Measurements from ENCODE around the gene TBL1XR1. TPM values are rescaled to one million over a fixed set of nuclear protein-coding genes. Genes with fewer than 3 reads are reported as not detected.

The TBL1XR1 gene
- total and polyA plus RNA-seq, 2 experiments from 2014 or later = 30.2 to 165 TPM

DNA sequence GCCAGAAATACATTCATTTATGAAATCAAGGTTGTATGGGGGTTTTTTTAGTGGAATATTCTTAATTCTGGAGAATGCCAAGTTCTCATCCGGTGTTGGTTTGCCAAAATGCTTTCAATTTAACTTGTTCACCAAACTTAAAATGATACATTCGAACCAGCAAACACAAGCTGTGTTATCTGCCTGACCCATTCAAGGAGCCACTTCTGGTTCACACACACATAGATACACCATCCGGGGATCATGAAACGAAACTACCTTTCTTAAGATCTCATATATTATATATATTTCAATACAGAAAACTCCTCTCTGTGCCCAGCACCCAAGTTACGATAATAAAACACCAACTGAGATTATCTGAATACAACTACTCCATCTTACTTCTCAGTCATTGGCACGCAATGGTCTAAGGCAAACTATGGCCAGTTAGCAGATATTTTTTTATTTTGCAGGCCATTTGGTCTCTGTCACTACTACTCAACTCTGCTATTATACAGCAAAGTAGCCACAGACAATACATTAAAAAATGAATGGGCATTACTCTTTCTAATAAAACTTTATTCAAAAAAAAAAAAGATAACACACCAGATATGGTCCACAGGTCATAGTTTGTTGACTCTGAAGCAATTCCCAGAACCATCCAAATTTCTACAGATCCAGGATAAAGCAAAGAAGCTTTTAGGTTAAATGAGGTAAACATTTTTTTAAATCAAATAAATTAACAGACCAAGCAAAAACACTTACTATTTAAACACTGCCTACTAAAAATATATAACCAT, 89.6 kb downstream of the TBL1XR1 start:
- 94% methylated on average over 6 of the region's 6 CpGs for WGBS (ENCODE audit: low lambda C conversion rate, missing lambda C conversion rate)
- H3K4me2 ChIP-seq = no peak overlapping the region
- TF ChIP-seq, protein P1, sequence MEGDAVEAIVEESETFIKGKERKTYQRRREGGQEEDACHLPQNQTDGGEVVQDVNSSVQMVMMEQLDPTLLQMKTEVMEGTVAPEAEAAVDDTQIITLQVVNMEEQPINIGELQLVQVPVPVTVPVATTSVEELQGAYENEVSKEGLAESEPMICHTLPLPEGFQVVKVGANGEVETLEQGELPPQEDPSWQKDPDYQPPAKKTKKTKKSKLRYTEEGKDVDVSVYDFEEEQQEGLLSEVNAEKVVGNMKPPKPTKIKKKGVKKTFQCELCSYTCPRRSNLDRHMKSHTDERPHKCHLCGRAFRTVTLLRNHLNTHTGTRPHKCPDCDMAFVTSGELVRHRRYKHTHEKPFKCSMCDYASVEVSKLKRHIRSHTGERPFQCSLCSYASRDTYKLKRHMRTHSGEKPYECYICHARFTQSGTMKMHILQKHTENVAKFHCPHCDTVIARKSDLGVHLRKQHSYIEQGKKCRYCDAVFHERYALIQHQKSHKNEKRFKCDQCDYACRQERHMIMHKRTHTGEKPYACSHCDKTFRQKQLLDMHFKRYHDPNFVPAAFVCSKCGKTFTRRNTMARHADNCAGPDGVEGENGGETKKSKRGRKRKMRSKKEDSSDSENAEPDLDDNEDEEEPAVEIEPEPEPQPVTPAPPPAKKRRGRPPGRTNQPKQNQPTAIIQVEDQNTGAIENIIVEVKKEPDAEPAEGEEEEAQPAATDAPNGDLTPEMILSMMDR (IDR thresholded peaks at IDR 0.05; ENCODE audit: poor library complexity) = no peak
- no peak for TF ChIP-seq EZH2phosphoT487 (IDR thresholded peaks at IDR 0.05; ENCODE audit: low read depth, severe bottlenecking, unreplicated experiment)
- no peak for TF ChIP-seq EZH2 (IDR thresholded peaks at IDR 0.05; ENCODE audit: borderline replicate concordance)

DNA sequence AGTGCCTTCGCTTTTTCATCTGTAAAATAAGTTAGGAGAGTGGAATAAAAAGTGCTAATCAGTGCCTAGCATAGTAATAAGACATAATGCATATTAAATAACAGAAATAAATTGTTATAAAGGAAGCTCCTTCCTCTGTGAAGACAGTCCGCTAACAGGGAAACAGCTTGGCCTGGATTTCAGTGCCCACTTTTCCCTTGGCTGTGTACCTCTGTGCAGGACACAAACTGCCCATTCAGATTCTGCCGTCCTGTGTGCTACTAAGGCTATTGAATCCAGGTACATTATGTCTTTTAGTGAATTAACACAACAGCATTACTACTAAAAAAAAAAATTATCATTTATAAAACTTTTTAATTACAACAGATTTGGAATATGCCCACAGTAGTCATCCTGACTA, 90.7 kb downstream of the TBL1XR1 start:
- WGBS (ENCODE audit: low lambda C conversion rate, missing lambda C conversion rate) = 87% methylated on average over 3 of the region's 3 CpGs
- peaks cover 31% of the 10 kb centered on the region for H3K4me1 ChIP-seq (ENCODE audit: insufficient read depth)
- no peak for DNase-seq (ENCODE audit: low spot score)
- H2AFZ ChIP-seq = no peak overlapping the region
- peaks cover 100% of the 10 kb centered on the region for H3K79me2 ChIP-seq
- H3K9me3 ChIP-seq (ENCODE audit: low read depth) = no peaks in the 10 kb centered on the region
- H3K9me2 ChIP-seq (replicated peaks; ENCODE audit: insufficient read depth) = no peaks in the 10 kb centered on the region
- H3K4me3 ChIP-seq = no peak overlapping the region
- no peaks in the 10 kb centered on the region for H3K36me3 ChIP-seq (replicated peaks; ENCODE audit: insufficient read depth, low read depth)
- H3K27ac ChIP-seq = no peak overlapping the region
- no peaks in the 10 kb centered on the region for H3K27me3 ChIP-seq
- no peak overlapping the region for H3K4me2 ChIP-seq
- TF ChIP-seq, protein P1 (IDR thresholded peaks at IDR 0.05; ENCODE audit: poor library complexity) = no peak
- TF ChIP-seq EZH2 (IDR thresholded peaks at IDR 0.05; ENCODE audit: borderline replicate concordance) (no peak), EZH2phosphoT487 (IDR thresholded peaks at IDR 0.05; ENCODE audit: low read depth, severe bottlenecking, unreplicated experiment) (no peak)
- H4K20me1 ChIP-seq (ENCODE audit: insufficient read depth, poor library complexity, severe bottlenecking) = peaks cover 96% of the 10 kb centered on the region

More for the DNA sequence above, 89.6 kb downstream of the TBL1XR1 start:
- no peak overlapping the region for H2AFZ ChIP-seq
- DNase-seq (ENCODE audit: low spot score) = no peak
- peaks cover 100% of the 10 kb centered on the region for H3K79me2 ChIP-seq
- no peak overlapping the region for H3K4me3 ChIP-seq
- no peaks in the 10 kb centered on the region for H3K9me3 ChIP-seq (ENCODE audit: low read depth)
- H3K36me3 ChIP-seq (replicated peaks; ENCODE audit: insufficient read depth, low read depth) = no peaks in the 10 kb centered on the region
- peaks cover 95% of the 10 kb centered on the region for H4K20me1 ChIP-seq (ENCODE audit: insufficient read depth, poor library complexity, severe bottlenecking)
- H3K9me2 ChIP-seq (replicated peaks; ENCODE audit: insufficient read depth) = no peaks in the 10 kb centered on the region
- no peaks in the 10 kb centered on the region for H3K27me3 ChIP-seq
- H3K27ac ChIP-seq = no peak overlapping the region
- H3K4me1 ChIP-seq (ENCODE audit: insufficient read depth) = peaks cover 20% of the 10 kb centered on the region

DNA sequence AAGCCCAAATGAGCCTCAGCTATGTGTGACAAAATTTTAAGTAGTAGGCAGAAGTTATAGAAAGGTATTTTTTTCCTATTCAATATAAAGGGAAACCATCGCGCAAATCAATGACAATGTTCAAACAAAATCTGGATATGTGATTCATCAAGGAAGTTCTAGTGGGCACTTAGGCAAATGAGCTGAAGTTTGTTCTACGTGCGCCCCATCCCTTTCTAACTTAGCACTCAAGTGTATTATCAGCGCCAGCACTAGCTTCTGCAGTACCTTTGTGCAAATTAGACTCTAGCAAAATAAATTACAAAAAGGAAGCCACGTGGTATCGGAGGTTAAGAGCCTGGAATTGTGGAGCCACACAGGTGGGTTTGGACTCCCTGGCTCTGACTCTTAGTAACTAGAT, 91.1 kb downstream of the TBL1XR1 start:
- Histone ChIP-seq H3K27ac (no peak overlapping the region), H4K20me1 (ENCODE audit: insufficient read depth, poor library complexity, severe bottlenecking) (peaks cover 96% of the 10 kb centered on the region), H2AFZ (no peak overlapping the region), H3K9me2 (replicated peaks; ENCODE audit: insufficient read depth) (no peaks in the 10 kb centered on the region), H3K4me2 (no peak overlapping the region), H3K9me3 (ENCODE audit: low read depth) (no peaks in the 10 kb centered on the region), H3K4me1 (ENCODE audit: insufficient read depth) (peaks cover 32% of the 10 kb centered on the region), H3K4me3 (no peak overlapping the region), H3K27me3 (no peaks in the 10 kb centered on the region), H3K36me3 (replicated peaks; ENCODE audit: insufficient read depth, low read depth) (no peaks in the 10 kb centered on the region), H3K79me2 (peaks cover 100% of the 10 kb centered on the region)
- TF ChIP-seq EZH2 (IDR thresholded peaks at IDR 0.05; ENCODE audit: borderline replicate concordance) (no peak), EZH2phosphoT487 (IDR thresholded peaks at IDR 0.05; ENCODE audit: low read depth, severe bottlenecking, unreplicated experiment) (no peak)
- TF ChIP-seq, protein P1 (IDR thresholded peaks at IDR 0.05; ENCODE audit: poor library complexity) = no peak
- 76% methylated on average over 7 of the region's 7 CpGs for WGBS (ENCODE audit: low lambda C conversion rate, missing lambda C conversion rate)
- no peak for DNase-seq (ENCODE audit: low spot score)
